Fibroblast of gingiva (primary cell): ENCODE data around the gene VPS26B.
"Not testable (repeated sequence)": the region's sequence is repeated elsewhere in the genome, so short reads cannot be mapped to it uniquely, and the experiment has no call there.

Experiments
- DNase-seq: peaks from one replicate; pipeline ENCODE4 v3.0.0-alpha.2; 2011; ENCODE audit warnings: low read depth

The VPS26B gene

DNA sequence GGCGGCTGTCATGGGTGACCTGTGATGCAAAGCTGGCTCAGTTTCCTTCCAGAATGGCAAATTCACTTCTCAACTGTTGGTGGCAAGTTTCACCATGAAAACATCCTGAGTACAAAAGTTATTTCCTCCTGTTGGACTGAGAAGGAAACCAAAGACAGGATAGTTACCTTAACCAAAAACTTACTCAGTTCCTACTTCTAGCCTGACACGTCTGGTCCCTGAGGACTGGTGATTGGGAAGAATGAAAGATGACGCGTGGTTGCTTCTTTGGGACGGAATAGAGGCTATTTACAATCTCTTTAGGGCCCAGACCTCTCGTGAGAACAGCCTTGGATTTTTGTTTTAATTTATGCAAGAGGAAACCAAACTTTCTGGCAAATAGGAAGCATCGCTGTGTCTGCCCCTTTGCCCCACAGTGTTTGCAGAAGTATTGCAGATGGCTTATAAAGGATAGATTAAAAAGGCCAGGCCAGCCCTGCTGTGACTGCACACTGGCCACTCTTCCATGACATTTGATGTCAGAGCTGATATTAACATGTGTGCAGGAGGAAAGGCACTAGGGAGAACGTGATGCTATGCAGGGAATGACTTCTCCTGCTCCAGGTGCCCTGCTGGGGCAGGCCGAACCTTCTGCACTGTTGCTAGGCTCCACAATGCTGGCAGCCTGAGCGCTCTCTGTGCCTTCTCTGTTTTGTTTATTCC, 7.6 kb downstream of the VPS26B start:
- DNase-seq: no peak

- no peak for DNase-seq
These were observed 9.3 kb downstream of the VPS26B start for GRCh38 chr11:134233729-134234179.

DNA sequence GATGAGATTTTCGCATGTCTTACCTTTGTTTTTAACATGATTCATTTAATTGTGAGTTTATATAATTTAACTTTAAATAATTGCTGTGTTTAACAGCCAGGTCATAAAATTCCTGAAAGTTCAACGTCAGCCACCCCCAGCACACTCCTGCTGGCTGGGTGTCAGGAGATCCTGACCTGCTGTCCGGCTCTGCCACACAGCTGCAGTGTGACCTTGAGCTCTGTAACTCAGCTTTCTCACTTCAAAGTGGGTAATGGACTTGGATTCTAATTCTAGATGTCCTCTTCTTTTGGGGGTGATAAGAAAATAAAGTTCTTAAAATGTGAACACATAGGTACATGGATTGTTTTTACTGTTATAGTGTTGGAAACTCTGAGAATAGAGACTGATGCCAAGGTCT, 10.9 kb downstream of the VPS26B start:
- no peak for DNase-seq

DNA sequence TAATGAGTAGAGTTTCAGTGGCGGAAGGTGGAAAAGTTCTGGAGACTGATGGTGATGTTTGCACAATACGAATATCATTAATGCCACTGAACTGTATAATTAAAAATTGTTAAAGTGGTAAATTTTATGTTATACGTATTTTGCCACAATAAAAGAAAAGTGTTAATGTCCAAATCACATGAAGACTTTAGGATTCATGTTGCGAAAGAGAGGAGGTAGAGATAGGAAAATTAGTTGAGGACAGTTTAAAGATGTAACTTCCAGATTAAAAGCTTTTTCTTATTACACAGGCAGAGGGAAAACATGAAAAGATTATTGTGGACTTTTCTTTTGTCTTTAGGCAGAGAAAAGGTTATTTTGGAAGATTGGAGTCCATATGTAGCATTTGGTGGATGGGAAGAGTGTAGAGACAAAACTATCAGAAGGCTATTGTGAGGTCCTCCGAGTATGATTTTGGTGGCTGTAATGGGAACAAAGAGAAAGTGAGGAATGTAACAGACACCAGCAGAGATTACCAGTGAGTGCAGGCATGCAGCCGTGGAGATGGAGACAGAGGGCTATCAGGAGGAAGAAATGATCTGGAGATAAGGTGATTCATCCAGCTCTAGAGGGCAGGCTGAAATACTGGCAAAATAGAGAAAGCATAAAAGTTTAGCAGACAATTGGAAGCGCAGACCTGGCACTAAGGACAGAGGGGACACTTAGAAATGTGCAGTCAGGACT, 12.5 kb downstream of the VPS26B start:
- DNase-seq: no peak

DNA sequence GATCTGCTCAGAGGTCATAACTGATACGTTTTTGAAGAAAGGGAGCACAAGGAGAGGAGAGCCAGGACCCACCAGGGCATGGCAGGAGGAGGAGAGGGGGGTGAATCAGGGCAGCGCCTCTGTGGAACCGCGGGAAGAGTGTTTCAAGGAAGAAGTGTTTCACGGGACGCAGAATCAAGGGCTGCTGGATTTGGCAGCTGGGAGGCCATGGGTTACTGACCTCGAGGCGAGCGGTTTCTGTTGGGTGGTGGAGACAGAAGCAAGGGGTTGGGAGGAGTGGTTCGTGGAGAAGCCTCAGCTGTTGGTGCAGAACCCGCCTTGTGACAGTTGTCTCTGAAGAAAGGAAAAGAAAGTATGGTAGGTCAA, 13.1 kb downstream of the VPS26B start:
- DNase-seq: no peak

GRCh38 chr11:134238956-134239355, 14.5 kb downstream of the VPS26B start:
- DNase-seq: no peak

- no peak for DNase-seq
These were observed 16.1 kb downstream of the VPS26B start for GRCh38 chr11:134240592-134240991.

GRCh38 chr11:134242376-134242775, 17.9 kb downstream of the VPS26B start:
- DNase-seq: no peak

GRCh38 chr11:134243913-134244312, 19.4 kb downstream of the VPS26B start:
- DNase-seq: no peak

- DNase-seq: peak; percentile 19
These were observed 20.1 kb downstream of the VPS26B start for GRCh38 chr11:134244593-134244992.

DNA sequence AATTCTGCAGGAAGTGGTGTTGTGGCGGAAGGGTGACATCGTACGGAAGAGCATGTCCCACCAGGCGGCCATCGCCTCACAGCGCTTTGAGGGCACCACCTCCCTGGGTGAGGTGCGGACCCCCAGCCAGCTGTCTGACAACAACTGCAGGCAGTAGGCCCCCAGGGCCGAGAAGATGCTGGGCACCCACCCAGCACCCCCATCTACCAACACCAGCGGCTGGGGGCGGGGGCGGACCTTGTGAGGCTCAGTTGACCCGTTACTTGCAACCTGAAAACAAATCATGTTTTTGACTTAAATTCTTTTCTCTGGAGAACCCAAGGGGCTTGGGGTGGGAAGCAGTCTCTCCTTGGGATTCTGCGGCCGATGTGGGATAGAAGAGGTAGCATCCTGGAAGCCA, 21.0 kb downstream of the VPS26B start:
- DNase-seq: no peak

- DNase-seq: no peak
These were observed 21.6 kb downstream of the VPS26B start for GRCh38 chr11:134246100-134246499.

GRCh38 chr11:134246678-134247077, 22.2 kb downstream of the VPS26B start:
- no peak for DNase-seq

DNA sequence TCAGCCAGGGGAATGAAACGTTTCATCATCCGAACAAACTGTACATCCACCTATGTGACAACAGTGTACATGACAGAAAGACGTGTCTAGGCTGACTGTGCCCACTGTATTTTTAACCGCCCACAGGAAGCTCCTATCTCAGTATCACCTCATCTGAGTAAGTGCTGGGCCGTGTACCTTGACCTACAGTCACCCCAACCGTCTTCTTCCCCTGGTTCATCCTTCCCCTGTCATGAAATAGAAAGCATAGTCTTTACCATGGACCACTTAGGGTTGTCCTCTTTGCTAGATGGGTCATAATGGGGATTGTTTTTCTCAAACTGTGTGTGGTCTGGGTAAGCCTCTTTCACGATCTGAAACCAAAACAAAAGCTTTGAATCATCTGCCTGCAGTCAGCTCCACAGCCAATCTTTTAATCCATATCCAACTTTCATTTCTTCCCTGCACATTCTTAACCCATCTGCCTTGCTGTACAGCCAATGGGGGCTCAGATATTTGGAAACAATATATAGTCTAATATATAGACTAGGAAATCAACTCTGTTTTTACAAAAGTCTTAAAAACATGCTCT, 24.5 kb downstream of the VPS26B start:
- no peak for DNase-seq

DNA sequence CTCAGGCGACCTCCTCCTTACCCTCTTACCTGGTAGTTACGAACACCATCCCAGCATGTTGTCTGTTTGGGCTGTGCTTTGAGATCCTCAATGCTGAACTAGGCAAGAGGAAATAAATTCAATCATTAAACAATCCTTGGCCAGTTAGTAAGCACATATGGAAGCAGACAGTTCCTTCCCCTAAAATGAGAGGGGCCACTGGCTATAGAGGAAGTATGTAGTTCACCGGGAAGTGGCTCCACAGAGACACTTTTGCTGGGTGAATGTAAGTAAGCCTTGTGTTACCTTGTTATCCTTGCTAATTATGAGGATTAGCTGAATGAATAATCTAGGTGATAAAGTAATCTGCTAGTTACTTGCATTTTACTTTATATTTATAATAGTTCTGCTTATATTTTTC, 25.8 kb downstream of the VPS26B start:
- DNase-seq: no peak

DNA sequence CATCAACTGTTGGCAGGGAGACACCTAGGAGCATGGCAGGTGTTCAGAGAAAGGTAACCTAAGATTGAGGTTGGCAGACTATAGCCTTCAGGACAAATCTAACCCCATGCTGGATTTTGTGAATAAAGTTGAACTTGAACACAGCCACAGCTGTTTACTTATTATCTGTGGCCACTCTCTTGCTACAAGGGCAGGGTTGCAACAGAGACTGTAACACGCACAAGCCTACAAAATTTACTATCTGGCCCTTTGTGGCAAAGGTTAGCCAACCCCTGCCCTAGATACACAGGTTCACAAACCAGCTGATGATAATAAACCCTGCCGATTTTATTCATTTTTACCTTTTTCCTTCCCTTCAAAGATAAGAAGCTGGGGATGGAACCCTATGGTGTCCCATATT, 26.2 kb downstream of the VPS26B start:
- no peak for DNase-seq

GRCh38 chr11:134252346-134253187, 28.1 kb downstream of the VPS26B start:
- no peak for DNase-seq

- DNase-seq: peak; percentile 95
These were observed 28.9 kb downstream of the VPS26B start, which contains the start of the genes ACAD8 and THYN1 for GRCh38 chr11:134253188-134253993. TSS of gene ACAD8 (plus strand) at chr11:134253568. CDS start at chr11:134253601, 33 bp downstream. TSS of gene THYN1 (minus strand) at chr11:134253352. CDS start at chr11:134252882, 470 bp downstream.

DNA sequence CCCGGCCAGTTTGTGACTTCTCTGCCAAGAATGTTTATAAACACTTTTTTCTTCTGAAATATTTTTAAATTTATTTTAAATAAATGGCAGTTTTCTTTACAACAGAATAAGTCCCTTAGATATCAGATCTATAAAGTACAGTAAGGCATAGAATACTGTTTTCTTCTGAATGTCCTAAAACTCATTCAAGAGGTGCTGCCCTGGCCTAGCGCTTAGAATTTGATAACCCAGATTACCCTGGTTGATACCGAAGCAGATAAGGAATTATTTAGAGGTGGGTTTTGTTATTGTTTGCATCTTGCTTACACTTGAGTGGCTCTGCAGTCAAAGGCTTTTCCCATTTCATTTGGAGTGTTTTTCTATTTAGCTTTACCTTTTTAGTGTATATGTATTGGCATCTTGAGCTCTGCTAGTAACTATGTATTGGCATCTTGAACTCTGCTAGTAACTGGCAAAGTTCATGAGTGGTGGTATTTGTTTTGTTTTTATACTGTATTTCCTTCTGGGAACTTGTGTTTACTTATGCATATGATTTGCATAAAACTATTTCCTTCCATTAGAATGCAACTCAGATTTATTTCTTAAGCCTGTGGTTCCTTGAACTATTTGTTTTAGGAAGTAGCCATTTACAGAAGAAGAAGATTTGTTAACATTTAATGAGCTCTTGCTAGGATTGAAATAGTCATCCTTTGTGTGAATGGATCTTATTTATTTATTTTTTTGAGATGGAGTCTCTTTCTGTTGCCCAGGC, 30.1 kb downstream of the VPS26B start:
- DNase-seq: no peak

DNA sequence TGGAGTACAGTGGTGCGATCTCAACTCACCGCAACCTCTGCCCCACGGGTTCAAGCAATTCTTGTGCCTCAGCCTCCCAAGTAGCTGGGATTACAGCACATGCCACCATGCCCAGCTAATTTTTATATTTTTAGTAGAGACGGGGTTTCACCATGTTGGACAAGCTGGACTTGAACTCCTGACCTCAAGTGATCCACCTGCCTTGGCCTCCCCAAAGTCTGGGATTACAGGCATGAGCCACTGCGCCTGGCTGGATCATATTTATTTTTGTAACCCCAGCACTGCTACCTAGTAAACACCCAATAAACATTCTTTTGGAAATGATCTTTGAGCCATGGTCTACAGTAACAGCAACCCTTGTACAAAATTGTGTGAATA, 30.7 kb downstream of the VPS26B start:
- DNase-seq: not testable (repeated sequence)

DNA sequence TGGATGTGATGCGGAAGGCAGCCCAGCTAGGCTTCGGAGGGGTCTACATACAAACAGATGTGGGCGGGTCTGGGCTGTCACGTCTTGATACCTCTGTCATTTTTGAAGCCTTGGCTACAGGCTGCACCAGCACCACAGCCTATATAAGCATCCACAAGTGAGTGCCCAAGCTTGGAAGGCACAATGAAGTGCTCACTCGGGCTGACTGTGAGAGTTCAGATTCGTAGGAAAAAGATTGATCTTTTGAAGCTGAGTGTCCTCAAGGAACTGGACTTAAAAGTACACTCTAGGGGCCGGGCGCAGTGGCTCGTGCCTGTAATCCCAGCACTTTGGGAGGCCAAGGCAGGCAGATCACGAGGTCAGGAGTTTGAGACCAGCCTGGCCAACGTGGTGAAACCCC, 32.6 kb downstream of the VPS26B start:
- DNase-seq: no peak
